A549 (cell line): Measurements from ENCODE around the gene KLHL3. TPM values are rescaled to one million over a fixed set of nuclear protein-coding genes. Genes with fewer than 3 reads are reported as not detected.

Experiments
- ATAC-seq, 2 experiments: fragments of 200-7000 bp in 1 of 2; fragments of >200 bp in 1 of 2; cut with Nextera tagmentation in 1 of 2; cut with Tn5 transposase in 1 of 2; 3 replicates each; pipeline versions ENCODE4 v1.8.0 to v1.9.1; 2018 to 2020; ENCODE audit warnings: mild to moderate bottlenecking in 1 of 2, moderate library complexity in 1 of 2
- CTCF ChIA-PET: fragments of 300-600 bp; sonication (Branson Sonifier 250); formaldehyde crosslinking; extraction: SDS; loops from one replicate; lab custom pipeline; 2021; ENCODE audit warnings: antibody characterized with exemption, inconsistent platforms; lab: Yijun Ruan, JAX
- POLR2A ChIA-PET: fragments of 350-600 bp; formaldehyde crosslinking; extraction: SDS; loops from one replicate; lab custom pipeline; 2021; ENCODE audit warnings: antibody characterized with exemption, inconsistent platforms; lab: Yijun Ruan, JAX
- DNase-seq, 2 experiments: peaks; one replicate each; pipeline versions ENCODE4 v3.0.0 to v3.0.0-alpha.2; 2011 to 2016; ENCODE audit warnings: low read depth in 1 of 2, low spot score in 1 of 2
- FAIRE-seq: peaks from 2 replicates; lab custom pipeline; 2011; peaks lifted over from hg19 to GRCh38; lab: Jason Lieb, UNC
- H3K27ac ChIP-seq, 2 experiments: fragments of >200 bp; sonication (Bioruptor Twin); formaldehyde crosslinking; 3 replicates each; pipeline ENCODE4 v1.5.1; 2016 to 2017
- H3K4me1 ChIP-seq: fragments of >200 bp; sonication (Bioruptor Twin); formaldehyde crosslinking; 3 replicates; pipeline ENCODE4 v1.6.1; 2016
- H3K4me2 ChIP-seq: fragments of >200 bp; sonication (Bioruptor Twin); formaldehyde crosslinking; 3 replicates; pipeline ENCODE4 v1.6.1; 2016
- H3K4me3 ChIP-seq: fragments of >200 bp; sonication (Bioruptor Twin); formaldehyde crosslinking; 3 replicates; pipeline ENCODE4 v1.5.1; 2016
- H3K9me3 ChIP-seq: fragments of >200 bp; sonication (Bioruptor Twin); formaldehyde crosslinking; 3 replicates; pipeline ENCODE4 v1.6.1; 2016
- CBX8 ChIP-seq: fragments of 200-600 bp; sonication (generic); IDR thresholded peaks from 2 replicates; pipeline ENCODE4 v1.6.1; 2016
- CEBPB ChIP-seq, 2 experiments: fragments of >200 bp in 1 of 2; sonication (Bioruptor Twin) in 1 of 2; formaldehyde crosslinking in 1 of 2; IDR thresholded peaks; 2 replicates each; pipeline ENCODE4 v1.6.1; 2012 to 2016
- CHD2 ChIP-seq: fragments of 150-350 bp; IDR thresholded peaks from 2 replicates; pipeline ENCODE4 v1.6.1; 2014; ENCODE audit warnings: low read length; ENCODE audit not compliant: partially characterized antibody
- EHF ChIP-seq: fragments of 250-450 bp; sonication (Bioruptor Pico); IDR thresholded peaks from 2 replicates; pipeline ENCODE4 v1.5.0; 2020; ENCODE audit warnings: mild to moderate bottlenecking
- ELK1 ChIP-seq: fragments of 150-350 bp; IDR thresholded peaks from 2 replicates; pipeline ENCODE4 v1.6.1; 2014; ENCODE audit warnings: low read depth, mild to moderate bottlenecking, low read length
- EP300 ChIP-seq, 2 experiments: fragments of >200 bp; sonication (Bioruptor Twin); formaldehyde crosslinking; IDR thresholded peaks; 2 replicates in 1 of 2; 3 replicates in 1 of 2; pipeline ENCODE4 v1.6.1; 2016 to 2017
- FOSL2 ChIP-seq, 2 experiments: fragments of 450-650 bp in 1 of 2; fragments of >200 bp in 1 of 2; sonication (Bioruptor Twin) in 1 of 2; formaldehyde crosslinking; IDR thresholded peaks; 2 replicates each; pipeline versions ENCODE4 v1.5.0 to v1.6.1; 2016 to 2020; ENCODE audit warnings: mild to moderate bottlenecking in 1 of 2, moderate library complexity in 1 of 2
- HDAC2 ChIP-seq: fragments of 200-600 bp; sonication (generic); IDR thresholded peaks from 2 replicates; pipeline ENCODE4 v1.6.1; 2016
- HEYL ChIP-seq: fragments of 250-450 bp; sonication (Bioruptor Pico); IDR thresholded peaks from 2 replicates; pipeline ENCODE4 v1.8.0; 2021; ENCODE audit warnings: mild to moderate bottlenecking, moderate library complexity
- HMGXB4 ChIP-seq: fragments of 250-450 bp; sonication (Bioruptor Pico); IDR thresholded peaks from 2 replicates; pipeline ENCODE4 v1.5.0; 2021; ENCODE audit warnings: mild to moderate bottlenecking, moderate library complexity, borderline replicate concordance
- KDM5A ChIP-seq: fragments of 200-600 bp; sonication (generic); IDR thresholded peaks from 2 replicates; pipeline ENCODE4 v1.6.1; 2016; ENCODE audit warnings: antibody characterized with exemption, mild to moderate bottlenecking
- MAFK ChIP-seq: fragments of 450-650 bp; IDR thresholded peaks from 2 replicates; pipeline ENCODE4 v1.6.1; 2014; ENCODE audit not compliant: partially characterized antibody
- NFE2L2 ChIP-seq: fragments of 150-350 bp; conservative IDR thresholded peaks from 2 replicates; pipeline ENCODE4 v1.6.1; 2014; ENCODE audit warnings: low read length
- POLR2AphosphoS2 ChIP-seq: conservative IDR thresholded peaks from 2 replicates; pipeline ENCODE4 v1.6.1; 2012; ENCODE audit warnings: low read length, improper control_type of control experiment, inconsistent platforms
- RARB ChIP-seq: fragments of 250-450 bp; sonication (Bioruptor Pico); IDR thresholded peaks from 2 replicates; pipeline ENCODE4 v1.8.0; 2021; ENCODE audit warnings: mild to moderate bottlenecking, moderate library complexity
- SMC3 ChIP-seq: fragments of >200 bp; sonication (Bioruptor Twin); formaldehyde crosslinking; IDR thresholded peaks from 3 replicates; pipeline ENCODE4 v1.6.1; 2018; ENCODE audit warnings: inconsistent platforms
- WGBS: methylation state at CpG from one replicate; pipeline ENCODE4 v1.1.6; 2017; ENCODE audit errors: missing lambda C conversion rate; 5-methylcytosine and 5-hydroxymethylcytosine counted together
- polyA plus RNA-seq, 4 experiments: library from polyadenylated mRNA; depleted of rRNA in 3 of 4; stranded (reverse); fragments of >200 nt; fragmentation: RNase III in 1 of 4; extraction: RNeasy Plus Mini Kit Qiagen cat#74134 plus additional on column Dnase treatment in 1 of 4; gene quantifications; 2 replicates in 3 of 4; 3 replicates in 1 of 4; pipeline ENCODE4 v1.2.3, GENCODE V29; 2011 to 2017
- TF ChIP-seq, protein P1 (sequence below): IDR thresholded peaks from 2 replicates; pipeline ENCODE4 v1.6.1; 2012
- TF ChIP-seq, protein P2 (sequence below): fragments of >200 bp; sonication (Bioruptor Twin); formaldehyde crosslinking; IDR thresholded peaks from 2 replicates; pipeline ENCODE4 v1.6.1; 2016
- TF ChIP-seq, protein P3 (sequence below): fragments of 450-650 bp; IDR thresholded peaks from 2 replicates; pipeline ENCODE4 v1.6.1; 2014; ENCODE audit warnings: antibody characterized with exemption

KLHL3 gene
- polyA plus RNA-seq, 2 of the 4 experiments (the other 2 are of a cell fraction) = 0.35 to 1.1 TPM

- TF ChIP-seq HMGXB4 (CRISPR knock-in tag) (no peak), CHD2 (no peak), RARB (CRISPR knock-in tag) (no peak)
Observed at GRCh38 chr5:137605411-137605810, 130.5 kb downstream of the KLHL3 start (continued).

GRCh38 chr5:137604348-137605095 lies 131.4 kb downstream of the KLHL3 start:
- DNase-seq = no peak
- POLR2A ChIA-PET = no interaction called here
- CTCF ChIA-PET = interaction anchor here (0.6 to 1.3 kb wide), 4 partner anchors 25 to 457 kb away, joined by 3 to 4 read pairs (median 4); no protein-coding TSS in a partner anchor
- H3K4me1 ChIP-seq = no peaks in the 10 kb centered on the region
- 21% methylated on average over 9 of the region's 9 CpGs for WGBS
- no peaks in the 10 kb centered on the region for H3K9me3 ChIP-seq
- H3K27ac ChIP-seq = no peak overlapping the region
- no peak for FAIRE-seq
- no peak overlapping the region for H3K4me3 ChIP-seq
- TF ChIP-seq POLR2AphosphoS2 (no peak), HEYL (CRISPR knock-in tag) (no peak), FOSL2 (IDR thresholded peaks at IDR 0.05) (no peak), FOSL2 (CRISPR knock-in tag; IDR thresholded peaks at IDR 0.05) (no peak), EHF (CRISPR knock-in tag) (no peak), CBX8 (no peak), NFE2L2 (no peak)
- TF ChIP-seq, protein P1, sequence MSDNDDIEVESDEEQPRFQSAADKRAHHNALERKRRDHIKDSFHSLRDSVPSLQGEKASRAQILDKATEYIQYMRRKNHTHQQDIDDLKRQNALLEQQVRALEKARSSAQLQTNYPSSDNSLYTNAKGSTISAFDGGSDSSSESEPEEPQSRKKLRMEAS = no peak
- TF ChIP-seq, protein P2, sequence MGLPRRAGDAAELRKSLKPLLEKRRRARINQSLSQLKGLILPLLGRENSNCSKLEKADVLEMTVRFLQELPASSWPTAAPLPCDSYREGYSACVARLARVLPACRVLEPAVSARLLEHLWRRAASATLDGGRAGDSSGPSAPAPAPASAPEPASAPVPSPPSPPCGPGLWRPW = no peak
- no peak overlapping the region for H3K4me2 ChIP-seq
- ATAC-seq = peak; percentile 10 to 39; a peak in 3 of 6 replicates

DNA sequence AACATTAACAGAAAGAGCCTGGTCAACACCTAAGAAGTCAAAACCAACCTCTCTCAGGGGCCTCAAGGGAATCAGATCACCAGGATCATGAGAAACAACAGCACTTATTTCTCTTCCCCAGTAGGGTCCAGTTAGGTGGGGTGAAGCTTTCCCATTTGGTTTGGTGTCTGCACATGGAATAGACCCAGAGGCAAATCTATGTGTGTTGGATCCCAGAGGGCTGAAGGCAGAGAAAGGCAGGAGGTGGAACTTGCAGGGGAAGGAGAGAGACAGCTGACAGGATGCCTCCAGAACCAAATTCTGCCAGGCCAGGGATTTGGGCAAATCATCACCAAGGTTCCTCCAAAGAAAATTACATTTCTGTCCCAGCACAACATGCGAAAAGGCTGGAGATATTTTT lies 132.0 kb downstream of the KLHL3 start:
- H3K9me3 ChIP-seq = no peaks in the 10 kb centered on the region
- H3K4me3 ChIP-seq = no peak overlapping the region
- no peak overlapping the region for H3K27ac ChIP-seq
- H3K4me2 ChIP-seq = no peak overlapping the region
- FAIRE-seq = no peak
- H3K4me1 ChIP-seq = no peaks in the 10 kb centered on the region
- ChIA-PET CTCF (interaction anchor here (0.9 to 1.3 kb wide), 2 partner anchors 25 to 139 kb away, joined by 3 to 4 read pairs; no protein-coding TSS in a partner anchor), POLR2A (no interaction called here)
- ATAC-seq = no peak
- 68% methylated on average over 1 of the region's 1 CpG for WGBS
- no peak for DNase-seq
- TF ChIP-seq MAFK (no peak), SMC3 (no peak), KDM5A (no peak), EP300 (IDR thresholded peaks at IDR 0.05) (no peak), POLR2AphosphoS2 (no peak), CEBPB (IDR thresholded peaks at IDR 0.05) (no peak), FOSL2 (IDR thresholded peaks at IDR 0.05) (no peak), FOSL2 (CRISPR knock-in tag; IDR thresholded peaks at IDR 0.05) (no peak), ELK1 (no peak), HDAC2 (no peak)
- TF ChIP-seq, protein P3, sequence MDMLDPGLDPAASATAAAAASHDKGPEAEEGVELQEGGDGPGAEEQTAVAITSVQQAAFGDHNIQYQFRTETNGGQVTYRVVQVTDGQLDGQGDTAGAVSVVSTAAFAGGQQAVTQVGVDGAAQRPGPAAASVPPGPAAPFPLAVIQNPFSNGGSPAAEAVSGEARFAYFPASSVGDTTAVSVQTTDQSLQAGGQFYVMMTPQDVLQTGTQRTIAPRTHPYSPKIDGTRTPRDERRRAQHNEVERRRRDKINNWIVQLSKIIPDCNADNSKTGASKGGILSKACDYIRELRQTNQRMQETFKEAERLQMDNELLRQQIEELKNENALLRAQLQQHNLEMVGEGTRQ = no peak
